HepG2 (cell line): ENCODE data around the gene AP2A2. TPM values are rescaled to one million over a fixed set of nuclear protein-coding genes. Genes with fewer than 3 reads are reported as not detected.

Experiments
- ATAC-seq: fragments of 200-7000 bp; cut with Tn5 transposase; 3 replicates; pipeline ENCODE4 v1.9.1; 2020; ENCODE audit warnings: mild to moderate bottlenecking, moderate library complexity
- BruUV-seq: library from RNA; stranded (reverse); fragments of 400-500 nt; replicated peaks from 2 replicates; lab custom pipeline; 2021; lab: Mats Ljungman, UMichigan
- CTCF ChIA-PET: fragments of 300-600 bp; formaldehyde crosslinking; extraction: SDS; loops from one replicate; lab custom pipeline; 2021; ENCODE audit warnings: low total read pairs, inconsistent platforms, low intra/inter-chr PET ratio; lab: Yijun Ruan, JAX
- POLR2A ChIA-PET: fragments of 350-600 bp; sonication (Branson Sonifier 250); formaldehyde crosslinking; loops from one replicate; lab custom pipeline; 2020; ENCODE audit warnings: antibody characterized with exemption, inconsistent platforms; lab: Yijun Ruan, JAX
- DNase-seq: peaks from one replicate; pipeline ENCODE4 v3.0.0-alpha.2; 2015; ENCODE audit warnings: low spot score
- FAIRE-seq: peaks from 3 replicates; lab custom pipeline; 2011; peaks lifted over from hg19 to GRCh38; lab: Jason Lieb, UNC
- H2AFZ ChIP-seq: one replicate; pipeline ENCODE4 v1.6.1; 2011; ENCODE audit warnings: low read length, inconsistent platforms
- H3K27ac ChIP-seq: fragments of 300-600 bp; 3 replicates; pipeline ENCODE4 v1.8.0; 2011; ENCODE audit warnings: mixed run types, mild to moderate bottlenecking, mixed read lengths, low read length, inconsistent platforms; ENCODE audit not compliant: insufficient read depth; ENCODE audit errors: extremely low read length
- H3K27me3 ChIP-seq, 2 experiments: fragments of 200-600 bp in 1 of 2; 2 replicates in 1 of 2; 3 replicates in 1 of 2; pipeline versions ENCODE4 v1.6.0 to v1.8.0; 2011; ENCODE audit warnings: low read length in 2 of 2, mild to moderate bottlenecking in 2 of 2, moderate library complexity in 2 of 2, inconsistent platforms in 1 of 2; ENCODE audit not compliant: insufficient read depth in 2 of 2, control insufficient read depth in 1 of 2
- H3K36me3 ChIP-seq, 2 experiments: fragments of 200-600 bp in 1 of 2; replicated peaks in 1 of 2; 2 replicates in 1 of 2; 3 replicates in 1 of 2; pipeline versions ENCODE4 v1.5.1 to v1.8.0; 2011; ENCODE audit warnings: low read length in 2 of 2, inconsistent platforms in 1 of 2; ENCODE audit not compliant: insufficient read depth in 2 of 2, control insufficient read depth in 1 of 2
- H3K4me1 ChIP-seq: 2 replicates; pipeline ENCODE4 v1.5.1; 2012; ENCODE audit warnings: low read length, inconsistent platforms; ENCODE audit not compliant: insufficient read depth
- H3K4me2 ChIP-seq: 2 replicates; pipeline ENCODE4 v1.6.0; 2011; ENCODE audit warnings: low read depth, low read length, inconsistent platforms
- H3K4me3 ChIP-seq, 3 experiments: fragments of 200-600 bp in 1 of 3; sonication (generic), shearing (Covaris generic) in 1 of 3; replicated peaks in 1 of 3; 2 replicates each; pipeline ENCODE4 v1.5.1; 2011 to 2016; ENCODE audit warnings: low read length in 3 of 3, inconsistent platforms in 2 of 3, low read depth in 2 of 3, mild to moderate bottlenecking in 2 of 3, control low read depth in 1 of 3, mixed read lengths in 1 of 3; ENCODE audit not compliant: insufficient read depth in 1 of 3
- H3K79me2 ChIP-seq: one replicate; pipeline ENCODE4 v1.6.1; 2011; ENCODE audit warnings: low read length, inconsistent platforms; ENCODE audit not compliant: insufficient read depth
- H3K9ac ChIP-seq: 2 replicates; pipeline ENCODE4 v1.6.0; 2011; ENCODE audit warnings: mild to moderate bottlenecking, low read depth, low read length, inconsistent platforms; ENCODE audit not compliant: insufficient read depth
- H3K9me3 ChIP-seq: 2 replicates; pipeline ENCODE4 v1.5.1; 2012; ENCODE audit warnings: mild to moderate bottlenecking, low read length
- H4K20me1 ChIP-seq: 2 replicates; pipeline ENCODE4 v1.6.0; 2011; ENCODE audit warnings: inconsistent platforms, mild to moderate bottlenecking, low read length, moderate library complexity; ENCODE audit not compliant: insufficient read depth
- CTCF ChIP-seq: sonication (generic); formaldehyde crosslinking; IDR thresholded peaks from 2 replicates; pipeline ENCODE4 v1.5.0; 2020; ENCODE audit warnings: mild to moderate bottlenecking, missing genetic modification reagents, moderate library complexity
- FOXO4 ChIP-seq: sonication (generic); formaldehyde crosslinking; conservative IDR thresholded peaks from 2 replicates; pipeline ENCODE4 v1.8.1; 2023; ENCODE audit warnings: missing genetic modification reagents
- POLR2G ChIP-seq: fragments of 200-400 bp; formaldehyde crosslinking; IDR thresholded peaks from 2 replicates; pipeline ENCODE4 v1.6.1; 2018; ENCODE audit warnings: mild to moderate bottlenecking, low read depth, low read length, moderate library complexity
- STAG1 ChIP-seq: sonication (generic); formaldehyde crosslinking; IDR thresholded peaks from 2 replicates; pipeline ENCODE4 v1.4.0; 2020; ENCODE audit warnings: missing genetic modification reagents
- ZFP41 ChIP-seq: sonication (generic); formaldehyde crosslinking; IDR thresholded peaks from 2 replicates; pipeline ENCODE4 v1.4.0; 2020; ENCODE audit warnings: mild to moderate bottlenecking, missing genetic modification reagents, borderline replicate concordance
- ZNF224 ChIP-seq: sonication (generic); formaldehyde crosslinking; IDR thresholded peaks from 2 replicates; pipeline ENCODE4 v1.5.0; 2020; ENCODE audit warnings: mild to moderate bottlenecking, missing genetic modification reagents
- ZNF609 ChIP-seq: sonication (generic); formaldehyde crosslinking; IDR thresholded peaks from 2 replicates; pipeline ENCODE4 v1.4.0; 2020; ENCODE audit warnings: mild to moderate bottlenecking, missing genetic modification reagents, borderline replicate concordance
- ZSCAN5A ChIP-seq: sonication (generic); formaldehyde crosslinking; IDR thresholded peaks from 2 replicates; pipeline ENCODE4 v1.8.0; 2022; ENCODE audit warnings: mild to moderate bottlenecking, missing genetic modification reagents, borderline replicate concordance
- WGBS: methylation state at CpG from one replicate; pipeline ENCODE4 v1.1.6; 2017; ENCODE audit warnings: low lambda C conversion rate; 5-methylcytosine and 5-hydroxymethylcytosine counted together
- in situ Hi-C: cut with HindIII; loops from 2 replicates; pipeline ENCODE4 v1.10.0; 2017; ENCODE audit warnings: low pct_unique_long_range_greater_than_20kb; ENCODE audit not compliant: extremely low pct_ligation_motif_present
- intact Hi-C: fragments of 100-400 bp; cut with micrococcal nuclease; formaldehyde crosslinking; loops from one replicate; pipeline ENCODE4 v1.10.0; 2022; ENCODE audit not compliant: unreplicated experiment
- polyA plus RNA-seq, 8 experiments: library from polyadenylated mRNA; depleted of rRNA in 3 of 8; stranded (reverse) in 7 of 8; unstranded in 1 of 8; fragments of >200 nt; fragmentation: Illumina TruSeq in 4 of 8; extraction: Trizol in 4 of 8; gene quantifications; 2 replicates each; pipeline versions ENCODE4 v1.2.1 to v1.2.3, GENCODE V29; 2011 to 2016; ENCODE audit warnings: low read depth in 4 of 8, missing spikeins in 1 of 8, mixed read lengths in 1 of 8; ENCODE audit not compliant: insufficient read depth in 1 of 8
- total RNA-seq, 5 experiments: library from RNA; depleted of rRNA; stranded (reverse); fragments of >200 nt; fragmentation: Illumina TruSeq; extraction: Trizol; gene quantifications; 2 replicates each; pipeline ENCODE4 v1.2.3, GENCODE V29; 2016; ENCODE audit warnings: low read depth in 1 of 5

AP2A2 gene
- total and polyA plus RNA-seq, 2 of the 13 experiments (the other 11 are each of a cell fraction or from before 2014, with no cell fraction given) = 25.7 to 75.7 TPM

DNA sequence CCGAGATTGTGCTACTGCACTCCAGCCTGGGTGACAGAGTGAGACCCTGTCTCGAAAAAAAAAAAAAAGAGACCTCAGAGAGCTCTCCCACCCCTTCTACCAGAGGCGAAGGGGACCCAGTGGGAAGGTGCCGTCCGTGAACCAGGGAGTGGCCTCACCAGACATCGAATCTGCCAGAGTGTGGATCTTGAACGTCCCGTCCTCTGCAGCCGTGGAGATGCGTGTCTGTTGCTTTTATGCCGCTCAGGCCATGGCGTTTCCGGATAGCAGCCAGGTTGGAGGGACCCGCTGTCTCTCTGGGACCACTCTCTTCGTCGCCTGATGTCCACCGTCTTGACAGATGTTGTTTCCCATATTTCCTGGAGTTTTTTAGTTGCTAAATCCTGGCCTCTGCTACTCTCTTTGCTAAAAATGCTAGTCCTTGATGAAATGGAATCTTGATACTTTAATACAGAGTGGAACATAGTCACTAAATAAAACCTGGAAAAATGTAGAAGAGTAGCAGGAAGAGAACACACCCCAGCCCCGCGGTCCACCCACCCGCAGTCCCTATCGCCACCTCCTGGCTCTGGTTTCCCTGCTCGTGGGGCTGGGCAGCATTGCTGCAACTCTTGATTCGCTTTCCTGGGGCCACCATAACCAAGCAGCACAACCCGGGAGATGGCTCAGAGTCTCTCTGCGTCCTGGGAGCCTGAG is 122.9 kb downstream of the AP2A2 start:
- H4K20me1 ChIP-seq = no peaks in the 10 kb centered on the region
- peaks cover 16 to 82% of the 10 kb centered on the region in 2 experiments for H3K27me3 ChIP-seq
- no peak overlapping the region for H2AFZ ChIP-seq
- H3K9me3 ChIP-seq = no peaks in the 10 kb centered on the region
- no peak overlapping the region for H3K27ac ChIP-seq
- in situ Hi-C loops (no loop called here), intact Hi-C loops (no loop called here)
- no peak for ATAC-seq
- ChIA-PET POLR2A (no interaction called here), CTCF (no interaction called here)
- no peaks in the 10 kb centered on the region for H3K79me2 ChIP-seq
- no peak overlapping the region for H3K4me2 ChIP-seq
- BruUV-seq = no TSS peak
- H3K9ac ChIP-seq = no peak overlapping the region
- 28% methylated on average over 23 of the region's 25 CpGs for WGBS
- H3K4me1 ChIP-seq = no peaks in the 10 kb centered on the region
- no peak overlapping the region for H3K4me3 ChIP-seq
- no peak for FAIRE-seq
- TF ChIP-seq ZFP41 (no peak), STAG1 (peak; percentile 36), CTCF (peak; percentile 41)
- DNase-seq = no peak
- H3K36me3 ChIP-seq = no peaks in the 10 kb centered on the region

DNA sequence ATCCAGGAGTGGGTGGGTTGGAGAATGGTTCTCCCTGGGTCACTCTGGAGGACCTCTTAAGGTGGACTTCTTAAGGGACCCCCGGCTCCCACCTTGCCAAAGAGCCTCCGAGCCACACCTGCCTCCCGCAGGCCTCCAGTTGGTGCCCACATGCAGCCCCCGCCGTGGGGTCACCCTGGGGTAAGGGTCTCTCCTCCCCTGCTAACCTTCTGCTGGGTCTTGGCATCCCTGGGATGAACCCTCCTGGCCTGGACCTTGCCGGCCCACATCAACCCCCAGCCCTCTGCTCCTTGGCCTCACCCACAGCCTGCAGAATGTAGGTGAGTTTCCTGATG is 123.4 kb downstream of the AP2A2 start:
- Histone ChIP-seq H2AFZ (no peak overlapping the region), H4K20me1 (no peaks in the 10 kb centered on the region), H3K27me3 (peaks cover 18 to 82% of the 10 kb centered on the region in 2 experiments), H3K9ac (no peak overlapping the region), H3K4me1 (no peaks in the 10 kb centered on the region), H3K4me2 (no peak overlapping the region), H3K4me3 (no peak overlapping the region), H3K9me3 (no peaks in the 10 kb centered on the region), H3K36me3 (no peaks in the 10 kb centered on the region), H3K27ac (no peak overlapping the region), H3K79me2 (no peaks in the 10 kb centered on the region)
- ATAC-seq (no peak), FAIRE-seq (no peak), DNase-seq (no peak)
- no TSS peak for BruUV-seq
- WGBS = 22% methylated on average over 3 of the region's 6 CpGs
- ChIA-PET CTCF (no interaction called here), POLR2A (no interaction called here)
- intact Hi-C loops = no loop called here
- in situ Hi-C loops = no loop called here
- TF ChIP-seq ZNF224 = no peak
- no peak for TF ChIP-seq FOXO4
- no peak for TF ChIP-seq ZSCAN5A (CRISPR knock-in tag)
- TF ChIP-seq POLR2G = no peak
- no peak for TF ChIP-seq ZNF609 (CRISPR knock-in tag)
